HEK293T (cell line): ENCODE data around the gene SOCS2.

ENCODE experiments used
- CTBP1 ChIP-seq: fragments of 450-650 bp; IDR thresholded peaks from 2 replicates; pipeline ENCODE4 v1.6.1; 2016; ENCODE audit warnings: borderline replicate concordance
- ELF4 ChIP-seq: fragments of 450-650 bp; IDR thresholded peaks from 2 replicates; pipeline ENCODE4 v1.6.1; 2017; ENCODE audit warnings: antibody characterized with exemption
- FOXA1 ChIP-seq: fragments of 450-650 bp; IDR thresholded peaks from 2 replicates; pipeline ENCODE4 v1.6.1; 2016; ENCODE audit warnings: mild to moderate bottlenecking
- FOXK2 ChIP-seq: fragments of 450-650 bp; IDR thresholded peaks from 2 replicates; pipeline ENCODE4 v1.6.1; 2016; ENCODE audit warnings: mild to moderate bottlenecking
- L3MBTL2 ChIP-seq: fragments of 450-650 bp; conservative IDR thresholded peaks from 2 replicates; pipeline ENCODE4 v1.6.1; 2016; ENCODE audit warnings: mild to moderate bottlenecking

DNA sequence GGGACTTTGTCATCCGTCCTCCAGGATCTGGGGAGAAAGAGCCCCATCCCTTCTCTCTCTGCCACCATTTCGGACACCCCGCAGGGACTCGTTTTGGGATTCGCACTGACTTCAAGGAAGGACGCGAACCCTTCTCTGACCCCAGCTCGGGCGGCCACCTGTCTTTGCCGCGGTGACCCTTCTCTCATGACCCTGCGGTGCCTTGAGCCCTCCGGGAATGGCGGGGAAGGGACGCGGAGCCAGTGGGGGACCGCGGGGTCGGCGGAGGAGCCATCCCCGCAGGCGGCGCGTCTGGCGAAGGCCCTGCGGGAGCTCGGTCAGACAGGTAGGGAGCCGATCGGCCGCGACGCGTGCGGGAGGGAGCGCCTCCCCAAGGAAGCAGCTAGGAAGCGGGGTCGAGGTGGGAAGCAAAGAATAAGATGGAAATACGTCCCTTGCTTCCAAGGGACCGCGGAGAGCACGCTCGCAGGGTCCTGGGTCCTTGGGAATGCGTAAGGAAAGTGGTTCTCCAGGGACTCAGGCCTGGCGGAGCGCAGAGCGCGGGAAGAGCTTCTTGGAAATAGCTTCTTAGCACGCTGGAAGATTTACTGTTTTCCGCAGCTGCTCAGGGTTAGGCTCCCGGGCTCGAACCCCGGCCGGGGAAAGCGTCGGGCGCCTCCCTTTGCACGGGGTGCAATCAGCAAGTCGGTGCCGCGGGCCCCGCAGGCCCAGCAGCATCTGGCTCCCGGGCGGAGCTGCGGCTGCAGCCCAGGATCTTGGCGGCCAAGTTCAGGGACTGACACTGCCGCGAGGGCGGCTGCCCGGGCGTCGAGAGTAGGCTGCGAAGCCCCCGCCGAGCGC, 457 bp downstream of the SOCS2 start:
- TF ChIP-seq ELF4 (no peak), FOXA1 (no peak), FOXK2 (no peak), L3MBTL2 (0 out of 2 replicates have a peak, but pooled peaks have one; percentile 26), CTBP1 (no peak)
